ENCODE measurements around the gene BMP2.

BMP2 gene

DNA sequence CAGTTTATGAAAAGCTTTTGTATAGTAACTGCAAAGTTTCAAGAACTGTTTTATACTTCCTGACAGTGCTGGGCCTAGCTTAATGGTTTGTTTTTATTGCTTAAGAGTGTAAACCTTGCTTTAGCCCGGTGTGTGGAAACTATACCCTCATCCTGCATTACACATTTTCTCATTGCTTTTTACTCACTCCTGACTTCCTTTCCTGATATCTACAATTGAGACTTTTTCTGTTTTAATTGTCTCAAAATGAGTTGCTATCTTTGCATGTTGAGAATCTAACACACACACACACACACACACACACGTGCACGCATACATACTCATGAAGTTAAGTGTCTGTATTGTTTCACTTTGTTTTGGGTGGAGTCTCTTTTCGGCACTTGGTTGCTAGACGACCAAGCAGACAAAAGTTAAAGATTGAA lies 16.7 kb downstream of the BMP2 start:
- no peak for DNase-seq (ENCODE audit: insufficient read length, low spot score)
- FAIRE-seq, result no peak
- no peak for TF ChIP-seq POLR2A (IDR thresholded peaks at IDR 0.05; ENCODE audit: low read depth, low read length)

- no peak for TF ChIP-seq POLR2A (IDR thresholded peaks at IDR 0.05; ENCODE audit: low read depth, low read length)
- DNase-seq (ENCODE audit: insufficient read length, low spot score) (no peak), FAIRE-seq (no peak)
Measured at GRCh38 chr20:6784767-6785166, 17.3 kb downstream of the BMP2 start.

GRCh38 chr20:6786548-6786947 lies 19.1 kb downstream of the BMP2 start:
- TF ChIP-seq POLR2A (IDR thresholded peaks at IDR 0.05; ENCODE audit: low read depth, low read length), result no peak
- DNase-seq (ENCODE audit: insufficient read length, low spot score) (no peak), FAIRE-seq (no peak)

GRCh38 chr20:6792789-6793188 lies 25.3 kb downstream of the BMP2 start:
- DNase-seq (ENCODE audit: insufficient read length, low spot score), result no peak
- FAIRE-seq, result no peak
- no peak for TF ChIP-seq POLR2A (IDR thresholded peaks at IDR 0.05; ENCODE audit: low read depth, low read length)

GRCh38 chr20:6802227-6802626 lies 34.7 kb downstream of the BMP2 start:
- FAIRE-seq (no peak), DNase-seq (ENCODE audit: insufficient read length, low spot score) (no peak)
- TF ChIP-seq POLR2A (IDR thresholded peaks at IDR 0.05; ENCODE audit: low read depth, low read length), result no peak

- FAIRE-seq, result no peak
- no peak for TF ChIP-seq POLR2A (IDR thresholded peaks at IDR 0.05; ENCODE audit: low read depth, low read length)
- DNase-seq (ENCODE audit: insufficient read length, low spot score), result no peak
Measured at GRCh38 chr20:6806275-6806674, 38.8 kb downstream of the BMP2 start.

DNA sequence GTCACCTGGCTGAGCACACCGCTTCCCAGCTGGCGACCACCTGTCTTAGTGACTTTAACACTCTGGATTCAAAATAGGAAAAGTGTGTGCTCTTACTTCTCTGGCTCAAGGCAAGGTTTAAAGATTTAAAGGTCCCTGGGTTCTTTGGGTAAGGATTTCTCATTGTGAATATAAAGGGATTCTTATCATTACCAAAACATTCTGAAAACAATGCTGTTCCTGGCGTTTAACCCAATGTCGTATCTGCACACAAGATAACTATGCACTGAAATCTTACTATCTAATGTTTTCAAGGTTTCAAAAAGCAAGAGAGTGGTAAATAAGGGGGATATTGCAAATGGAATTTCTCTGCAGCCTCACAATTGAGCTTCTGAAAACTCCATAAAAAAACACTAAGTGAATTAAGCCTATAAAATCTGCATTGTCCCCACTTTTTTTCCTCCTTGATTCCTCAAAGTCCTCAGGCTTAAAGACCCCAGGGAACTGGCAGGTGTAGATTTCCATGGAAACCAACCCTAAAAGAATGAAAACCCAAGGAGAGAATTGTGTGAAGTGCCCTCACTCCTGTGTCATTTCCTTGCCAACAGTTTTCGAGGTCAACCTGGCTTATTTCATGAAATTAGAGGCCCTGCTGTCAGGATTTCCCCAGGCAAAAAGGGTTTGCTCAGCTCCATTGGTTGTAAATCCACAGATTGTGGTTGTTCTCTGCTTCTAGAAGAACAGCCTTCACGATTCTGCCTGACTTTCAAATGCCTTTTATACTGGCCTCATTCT lies 44.0 kb downstream of the BMP2 start:
- DNase-seq (ENCODE audit: insufficient read length, low spot score) (no peak), FAIRE-seq (no peak)
- TF ChIP-seq POLR2A (IDR thresholded peaks at IDR 0.05; ENCODE audit: low read depth, low read length), result no peak

DNA sequence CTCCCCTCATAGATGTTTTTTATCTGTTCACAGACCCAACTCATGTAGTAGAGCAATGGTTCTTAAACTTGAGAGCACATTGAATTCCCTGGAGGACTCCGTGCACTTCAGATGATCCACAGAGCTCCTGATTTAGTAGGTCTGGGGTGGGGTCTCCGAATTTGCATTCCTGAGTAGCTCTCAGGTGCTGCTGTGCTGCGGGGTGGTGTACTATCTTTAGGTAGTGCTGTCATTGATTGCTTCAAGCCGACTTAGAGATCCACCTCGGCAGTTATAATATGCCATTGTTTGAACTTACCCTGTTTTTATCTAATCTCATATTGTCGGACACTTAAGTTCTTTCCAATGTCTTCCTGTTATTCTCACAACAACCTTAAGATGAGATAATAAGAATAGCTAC lies 45.0 kb downstream of the BMP2 start:
- no peak for DNase-seq (ENCODE audit: insufficient read length, low spot score)
- TF ChIP-seq POLR2A (IDR thresholded peaks at IDR 0.05; ENCODE audit: low read depth, low read length), result no peak
- no peak for FAIRE-seq

GRCh38 chr20:6814945-6815344 lies 47.5 kb downstream of the BMP2 start:
- FAIRE-seq, result no peak
- no peak for TF ChIP-seq POLR2A (IDR thresholded peaks at IDR 0.05; ENCODE audit: low read depth, low read length)
- DNase-seq (ENCODE audit: insufficient read length, low spot score), result no peak

- FAIRE-seq (no peak), DNase-seq (ENCODE audit: insufficient read length, low spot score) (no peak)
- TF ChIP-seq POLR2A (IDR thresholded peaks at IDR 0.05; ENCODE audit: low read depth, low read length), result no peak
Measured at GRCh38 chr20:6818033-6818808, 50.7 kb downstream of the BMP2 start.

- DNase-seq (ENCODE audit: insufficient read length, low spot score) (no peak), FAIRE-seq (no peak)
- TF ChIP-seq POLR2A (IDR thresholded peaks at IDR 0.05; ENCODE audit: low read depth, low read length), result no peak
Measured at GRCh38 chr20:6819599-6819998, 52.1 kb downstream of the BMP2 start.

DNA sequence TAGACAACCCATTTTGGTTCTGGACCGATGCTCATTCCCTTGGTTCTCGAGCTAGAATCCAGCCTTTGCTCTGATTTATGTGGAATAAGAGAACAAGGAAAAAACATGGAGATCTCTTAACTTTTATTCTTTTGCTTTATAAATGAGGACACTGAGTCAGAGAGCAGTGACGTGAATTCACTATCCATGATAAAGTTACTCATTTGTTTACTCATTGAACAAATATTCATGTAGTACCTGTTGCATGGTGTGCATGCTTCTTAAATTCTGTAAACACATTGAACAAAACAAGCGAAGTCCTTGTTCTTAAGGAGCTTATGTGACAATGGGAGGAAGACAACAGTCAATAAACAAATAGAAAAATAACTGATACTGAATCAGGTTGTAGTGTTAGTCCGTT lies 56.9 kb downstream of the BMP2 start:
- FAIRE-seq (no peak), DNase-seq (ENCODE audit: insufficient read length, low spot score) (no peak)
- no peak for TF ChIP-seq POLR2A (IDR thresholded peaks at IDR 0.05; ENCODE audit: low read depth, low read length)

GRCh38 chr20:6827472-6827871 lies 60.0 kb downstream of the BMP2 start:
- no peak for DNase-seq (ENCODE audit: insufficient read length, low spot score)
- TF ChIP-seq POLR2A (IDR thresholded peaks at IDR 0.05; ENCODE audit: low read depth, low read length), result no peak
- FAIRE-seq, result no peak

- TF ChIP-seq POLR2A (IDR thresholded peaks at IDR 0.05; ENCODE audit: low read depth, low read length), result no peak
- DNase-seq (ENCODE audit: insufficient read length, low spot score) (peak; percentile 4), FAIRE-seq (peak; percentile 53)
Measured at GRCh38 chr20:6828794-6829423, 61.4 kb downstream of the BMP2 start.
